CD4-positive, alpha-beta T cell treated with Interleukin-17A for 1 hour (primary cell): ENCODE results near the gene HMGXB3.

Source experiments
- DNase-seq: peaks from one replicate; pipeline ENCODE4 v3.0.0-alpha.2; 2020

HMGXB3 gene

DNA sequence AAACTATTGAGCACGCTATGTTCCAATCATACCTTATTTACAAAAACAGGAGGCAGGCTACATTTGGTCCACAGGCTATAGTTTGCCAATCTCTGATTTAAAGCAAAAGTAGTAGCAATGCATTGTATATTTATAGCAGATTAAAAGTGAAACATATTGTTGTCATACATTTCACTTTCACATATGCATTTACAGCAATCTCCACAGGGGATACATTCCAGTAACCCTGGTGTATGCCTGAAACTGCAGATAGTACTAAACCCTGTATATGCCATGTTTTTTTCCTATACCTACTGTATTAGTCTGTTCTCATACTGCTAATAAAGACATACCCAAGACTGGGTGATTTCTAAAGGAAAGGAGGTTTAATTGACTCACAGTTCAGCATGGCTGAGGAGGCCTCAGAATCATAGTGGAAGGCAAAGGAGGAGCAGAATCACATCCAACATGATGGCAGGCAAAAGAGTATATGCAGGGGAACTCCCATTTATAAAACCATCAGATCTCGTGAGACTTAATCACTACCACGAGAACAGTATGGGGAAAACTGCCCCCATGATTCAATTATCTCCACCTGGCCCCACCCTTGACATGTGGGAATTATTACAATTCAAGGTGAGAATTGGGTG lies 91.7 kb downstream of the HMGXB3 start:
- DNase-seq = no peak

GRCh38 chr5:150097152-150097551 lies 96.6 kb downstream of the HMGXB3 start:
- no peak for DNase-seq

- DNase-seq = no peak
These were observed 100.5 kb downstream of the HMGXB3 start for GRCh38 chr5:150101023-150101422.
